ENCODE data around the gene CHRNA7. TPM values are rescaled to one million over a fixed set of nuclear protein-coding genes. Genes with fewer than 3 reads are reported as not detected.
"Not testable (repeated sequence)": the region's sequence is repeated elsewhere in the genome, so short reads cannot be mapped to it uniquely, and the experiment has no call there.

Gene CHRNA7
- total RNA-seq, 2 experiments from 2014 or later: 0.21 TPM; not detected in 1

GRCh38 chr15:32119286-32119685, 89.0 kb downstream of the CHRNA7 start:
- ChIA-PET CTCF (no interaction called here), POLR2A (no interaction called here)

DNA sequence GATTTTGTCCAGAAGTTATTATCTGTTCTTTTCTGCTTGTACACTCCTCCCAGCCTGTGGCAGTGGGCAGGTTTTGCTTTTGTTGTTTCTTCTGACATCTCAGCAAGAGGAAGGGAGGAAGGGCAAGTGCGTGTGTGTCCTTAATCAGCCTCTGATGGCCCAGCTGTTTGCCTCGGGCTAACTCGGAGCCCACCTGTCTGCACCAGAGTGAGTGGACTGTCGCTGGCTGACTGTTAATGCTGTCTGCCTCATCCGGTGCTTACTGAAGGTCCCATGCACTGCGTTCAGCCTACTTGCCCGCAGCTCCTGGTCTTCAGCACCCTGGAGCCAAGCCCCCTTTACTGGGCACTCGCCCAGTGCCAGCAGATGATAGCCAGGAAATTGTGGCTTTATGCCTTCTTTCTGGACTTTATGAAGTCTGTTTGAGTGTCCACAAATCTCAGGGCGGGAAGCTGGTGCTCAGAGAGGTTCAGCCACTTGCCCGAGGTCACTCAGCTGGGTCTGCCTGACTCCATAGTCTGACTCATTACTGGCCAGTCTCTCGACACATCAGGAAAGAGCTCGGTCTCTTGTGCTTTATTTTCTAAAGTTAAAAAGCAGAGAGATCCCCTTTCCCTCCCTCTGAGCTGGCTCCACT, 89.5 kb downstream of the CHRNA7 start:
- ChIA-PET POLR2A (no interaction called here), CTCF (no interaction called here)

- ChIA-PET CTCF (no interaction called here), POLR2A (no interaction called here)
Observed at GRCh38 chr15:32120577-32121383, 90.5 kb downstream of the CHRNA7 start.

DNA sequence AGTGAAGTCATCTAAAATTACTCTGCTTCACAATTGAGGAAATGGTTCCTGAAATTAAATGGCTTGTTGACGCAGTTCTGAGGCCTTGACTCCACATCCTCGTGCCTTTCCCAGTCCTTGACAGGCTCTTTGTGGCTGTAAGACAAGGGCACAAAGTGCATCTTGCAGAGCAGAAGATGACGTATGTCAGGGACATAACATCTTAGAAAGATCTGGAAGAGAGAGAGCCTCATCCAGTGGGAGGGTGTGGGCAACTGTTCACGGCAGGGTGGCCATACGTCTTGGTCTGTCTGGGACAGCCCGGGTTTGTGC, 91.0 kb downstream of the CHRNA7 start:
- ChIA-PET CTCF (no interaction called here), POLR2A (no interaction called here)

DNA sequence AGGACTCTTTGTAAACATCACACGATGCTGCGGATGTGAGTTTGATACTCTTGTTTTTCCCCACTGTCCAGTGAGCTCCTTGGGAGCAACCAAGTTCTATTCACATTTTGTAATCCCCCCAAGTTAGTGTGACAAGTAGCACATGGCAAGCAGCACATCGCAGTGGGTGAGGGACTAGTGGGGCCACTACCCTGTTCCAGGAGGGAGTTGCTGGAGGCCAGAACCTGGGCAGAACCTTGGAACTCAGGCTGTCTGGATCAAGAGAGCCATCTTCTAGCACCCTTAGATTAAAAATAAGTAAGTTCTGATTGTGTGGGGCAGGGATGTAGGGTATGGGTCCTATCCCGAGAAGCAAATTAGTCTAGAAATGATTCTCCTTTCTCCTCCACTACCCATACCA, 91.7 kb downstream of the CHRNA7 start:
- CTCF ChIA-PET: no interaction called here

GRCh38 chr15:32123473-32123872, 93.2 kb downstream of the CHRNA7 start:
- ChIA-PET CTCF (no interaction called here), POLR2A (no interaction called here)

More for the DNA sequence above, 91.7 kb downstream of the CHRNA7 start:
- POLR2A ChIA-PET: no interaction called here

DNA sequence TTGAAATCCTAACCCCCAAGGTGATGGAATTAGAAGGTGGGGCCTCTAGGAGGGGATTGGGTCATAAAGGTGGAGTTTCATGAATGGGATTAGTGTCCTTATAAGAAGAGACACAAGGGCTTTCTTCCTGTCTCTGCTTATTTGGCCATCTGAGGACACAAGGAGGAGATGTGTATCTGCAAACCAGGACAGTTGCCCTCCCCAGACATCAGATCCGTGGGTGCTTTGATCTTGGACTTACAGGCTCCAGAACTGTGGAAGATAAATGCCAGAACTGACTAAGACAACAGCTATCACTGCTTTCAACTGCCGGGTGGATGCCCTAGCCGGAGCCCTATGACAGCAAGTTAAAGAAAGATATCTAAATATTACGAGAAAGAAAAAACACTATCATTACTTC, 94.4 kb downstream of the CHRNA7 start:
- ChIA-PET POLR2A (no interaction called here), CTCF (no interaction called here)

DNA sequence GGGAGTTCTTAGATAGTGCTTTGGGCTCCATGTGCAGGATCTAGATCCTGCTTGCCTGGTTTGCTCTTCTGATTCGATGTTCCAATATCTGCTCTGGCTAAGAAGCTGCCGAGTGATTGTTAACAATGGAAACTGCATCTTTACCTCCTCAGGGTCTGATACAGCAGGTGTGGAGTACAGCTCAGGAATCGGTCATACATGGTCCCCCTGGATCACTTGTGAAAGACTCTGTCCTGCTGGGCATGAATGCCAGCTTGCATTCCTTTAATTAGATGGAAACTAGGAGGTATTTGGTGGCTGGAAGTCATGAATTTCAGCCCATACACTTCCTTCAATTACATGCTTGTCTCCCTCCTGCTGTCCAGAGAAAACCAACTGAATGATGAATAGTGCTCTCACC, 95.3 kb downstream of the CHRNA7 start:
- ChIA-PET CTCF (no interaction called here), POLR2A (no interaction called here)

DNA sequence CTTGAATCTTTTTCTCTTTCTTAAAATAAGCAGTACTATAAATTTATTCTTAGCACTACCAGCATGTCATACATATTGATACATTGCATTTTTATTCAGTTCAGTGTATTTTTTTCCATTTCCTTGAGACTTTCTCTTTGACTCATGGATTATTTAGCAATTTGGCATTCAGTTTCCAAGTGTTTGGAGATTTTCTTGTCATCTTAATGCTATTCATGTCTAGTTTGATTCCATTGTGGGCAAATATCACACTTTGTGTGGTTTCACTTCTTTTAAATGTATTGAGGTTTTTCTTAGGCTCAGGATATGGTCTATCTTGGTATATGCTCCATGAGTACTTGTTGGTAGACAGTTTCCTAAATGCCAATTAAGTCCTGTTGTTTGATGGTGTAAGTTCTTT, 99.5 kb downstream of the CHRNA7 start:
- ChIA-PET CTCF (no interaction called here), POLR2A (no interaction called here)

DNA sequence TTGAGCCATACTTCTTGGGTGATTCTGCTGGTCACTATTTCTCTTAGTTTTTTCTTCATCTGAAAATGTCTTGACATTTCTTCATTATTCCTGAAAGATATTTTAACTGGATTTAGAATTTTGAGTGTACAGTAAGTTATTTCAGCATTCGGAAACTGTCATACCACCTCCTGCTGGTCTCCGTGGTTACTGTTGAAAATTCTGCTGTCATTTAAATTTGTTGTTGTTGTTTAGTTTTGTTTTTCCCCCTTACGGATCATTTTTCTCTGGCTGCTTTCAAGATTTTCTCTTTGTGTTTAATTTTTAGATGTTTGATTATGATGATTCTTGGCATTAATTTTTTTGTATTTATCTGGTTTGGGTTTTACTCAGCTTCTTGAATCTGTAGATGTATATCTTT, 100.5 kb downstream of the CHRNA7 start:
- POLR2A ChIA-PET: no interaction called here
- CTCF ChIA-PET: no interaction called here

- CTCF ChIA-PET: no interaction called here
- POLR2A ChIA-PET: no interaction called here
Observed at GRCh38 chr15:32131803-32132202, 101.5 kb downstream of the CHRNA7 start.

DNA sequence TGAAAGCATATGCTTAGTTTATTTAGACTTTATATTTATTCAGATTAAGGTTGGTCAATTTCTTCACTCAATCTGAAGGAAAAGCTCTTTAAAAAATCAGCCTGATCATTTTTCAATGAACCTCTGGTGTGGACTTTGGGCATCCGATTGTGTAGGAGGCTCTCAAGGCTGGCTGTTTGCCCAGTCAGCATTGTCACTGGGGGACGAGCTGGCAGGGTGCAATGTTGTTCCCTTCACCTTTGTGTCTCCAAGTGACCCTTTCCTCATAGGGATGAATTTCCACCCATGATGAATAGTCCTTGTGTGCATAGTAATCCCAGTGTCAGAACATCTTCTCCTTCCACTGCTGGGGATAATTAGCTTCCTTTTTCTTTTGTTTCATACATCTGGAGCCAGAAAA, 102.5 kb downstream of the CHRNA7 start:
- CTCF ChIA-PET: no interaction called here

GRCh38 chr15:32134842-32135241, 104.5 kb downstream of the CHRNA7 start:
- ChIA-PET CTCF (no interaction called here), POLR2A (no interaction called here)

More for the DNA sequence above, 102.5 kb downstream of the CHRNA7 start:
- POLR2A ChIA-PET: no interaction called here

- ChIA-PET POLR2A (no interaction called here), CTCF (no interaction called here)
Observed at GRCh38 chr15:32135335-32135734, 105.0 kb downstream of the CHRNA7 start.

GRCh38 chr15:32145512-32145911, 115.2 kb downstream of the CHRNA7 start:
- POLR2A ChIA-PET, CTCF ChIA-PET: not testable (repeated sequence)

- POLR2A ChIA-PET: no interaction called here
Observed at GRCh38 chr15:32148833-32149555, 118.7 kb downstream of the CHRNA7 start.

DNA sequence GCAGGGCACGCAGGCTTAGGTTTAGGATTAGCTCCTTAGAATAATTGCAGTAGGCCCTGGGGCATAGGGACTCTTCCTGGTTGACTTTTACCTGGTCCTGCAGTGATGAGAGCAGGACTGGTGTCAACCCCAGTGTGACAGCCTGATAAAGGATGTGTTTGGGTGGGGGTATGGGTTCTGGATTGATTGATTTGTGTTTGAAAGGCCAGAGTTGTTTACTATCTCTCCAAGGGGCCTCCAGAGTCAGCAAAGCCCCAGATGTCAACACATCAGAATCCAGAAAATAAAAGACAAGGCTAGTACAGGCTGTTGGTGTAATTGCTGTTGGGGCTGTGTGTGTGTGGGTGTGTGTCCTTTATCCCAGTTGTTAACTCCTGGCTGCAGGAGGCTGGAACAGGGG, 122.3 kb downstream of the CHRNA7 start:
- POLR2A ChIA-PET: no interaction called here
- CTCF ChIA-PET: no interaction called here

More at GRCh38 chr15:32148833-32149555, 118.7 kb downstream of the CHRNA7 start:
- CTCF ChIA-PET: no interaction called here

DNA sequence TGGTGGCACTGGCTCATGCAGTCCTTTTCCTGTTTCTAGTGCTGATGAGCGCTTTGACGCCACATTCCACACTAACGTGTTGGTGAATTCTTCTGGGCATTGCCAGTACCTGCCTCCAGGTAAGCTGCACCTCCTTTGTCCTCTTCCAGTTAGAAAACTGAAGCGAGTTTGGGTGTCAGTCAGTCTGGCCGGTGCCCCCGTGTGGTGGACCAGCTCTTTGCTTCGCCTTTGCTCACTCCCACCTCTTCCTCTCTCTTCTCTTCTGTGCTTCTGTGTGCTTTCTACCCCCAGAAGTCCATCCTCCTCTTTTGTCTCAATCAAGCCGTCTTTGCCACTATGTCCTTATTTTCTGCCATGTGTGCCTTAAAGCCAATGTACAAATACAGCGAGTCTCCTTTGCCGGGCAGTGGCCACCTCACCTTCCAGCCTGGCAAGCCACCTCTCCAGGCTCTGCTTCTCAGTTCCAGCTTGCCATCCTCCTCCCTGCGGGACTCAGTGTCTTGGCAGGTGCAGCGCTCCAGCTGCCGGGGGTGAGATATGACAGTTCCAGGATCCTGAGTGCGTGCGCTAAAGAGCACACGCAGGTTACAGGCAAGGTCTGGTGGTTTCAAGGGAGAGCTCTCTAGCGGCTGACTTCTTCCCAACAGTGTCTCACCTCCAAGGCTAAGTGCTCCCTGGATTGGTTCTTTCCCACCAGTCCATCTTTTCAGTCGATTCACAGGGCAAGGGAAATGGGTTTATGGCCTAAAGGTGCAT, 123.7 kb downstream of the CHRNA7 start:
- POLR2A ChIA-PET: not testable (repeated sequence)

DNA sequence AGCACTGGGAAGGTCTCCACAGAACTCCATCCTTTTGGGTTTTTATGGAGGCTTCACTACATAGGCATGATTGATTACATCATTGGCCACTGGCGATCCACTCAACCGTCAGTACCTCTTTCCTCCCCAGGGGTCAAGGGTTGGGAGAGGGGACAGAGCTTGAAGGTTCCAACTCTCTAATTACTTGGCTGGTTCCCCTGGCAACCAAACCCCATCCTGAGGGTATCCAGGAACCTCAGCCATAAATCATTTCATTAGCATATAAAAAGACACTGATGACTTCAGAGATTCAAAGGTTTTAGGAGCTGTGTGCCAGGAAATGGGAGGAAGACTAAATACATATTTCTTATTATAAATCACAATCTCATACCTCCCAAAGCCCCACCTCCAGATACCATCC, 131.8 kb downstream of the CHRNA7 start:
- CTCF ChIA-PET, POLR2A ChIA-PET: not testable (repeated sequence)

More for the DNA sequence above, 123.7 kb downstream of the CHRNA7 start:
- CTCF ChIA-PET: not testable (repeated sequence)

- POLR2A ChIA-PET, CTCF ChIA-PET: not testable (repeated sequence)
Observed at GRCh38 chr15:32164065-32164464, 133.8 kb downstream of the CHRNA7 start.

- CTCF ChIA-PET, POLR2A ChIA-PET: not testable (repeated sequence)
Observed at GRCh38 chr15:32164747-32165146, 134.4 kb downstream of the CHRNA7 start.
